Colonic mucosa (tissue), 4 donors: Measurements from ENCODE around the gene DNAH3. TPM values are rescaled to one million over a fixed set of nuclear protein-coding genes. Genes with fewer than 3 reads are reported as not detected.
"Not testable (repeated sequence)": the region's sequence is repeated elsewhere in the genome, so short reads cannot be mapped to it uniquely, and the experiment has no call there.

Experiments
- DNase-seq: peaks from one replicate; pipeline ENCODE4 v3.0.0-alpha.2; 2020
- H3K27ac ChIP-seq: fragments of 200-600 bp; one replicate; pipeline ENCODE4 v1.8.0; 2021
- H3K27me3 ChIP-seq: fragments of 200-600 bp; one replicate; pipeline ENCODE4 v1.8.0; 2021
- H3K36me3 ChIP-seq: fragments of 200-600 bp; one replicate; pipeline ENCODE4 v1.8.0; 2021
- H3K4me1 ChIP-seq: fragments of 200-600 bp; one replicate; pipeline ENCODE4 v1.8.0; 2021; ENCODE audit warnings: mild to moderate bottlenecking
- H3K4me3 ChIP-seq: fragments of 200-600 bp; one replicate; pipeline ENCODE4 v1.8.0; 2021
- H3K9ac ChIP-seq, 2 donors: one replicate each; pipeline ENCODE4 v1.7.0; 2013; ENCODE audit warnings: control low read depth in 2 of 2, low read depth in 2 of 2, low read length in 2 of 2
- H3K9me3 ChIP-seq: fragments of 200-600 bp; one replicate; pipeline ENCODE4 v1.8.0; 2021
- intact Hi-C: fragments of 100-400 bp; cut with DNase I; formaldehyde crosslinking; loops from one replicate; pipeline ENCODE4 v1.14.1; 2022
- total RNA-seq, 2 donors: library from RNA; stranded (reverse); fragmentation: NEBNext Ultra II Directional in 1 of 2; extraction: Animal tissue kit (Norgen Biotek cat#: 25700) in 1 of 2; gene quantifications; one replicate each; pipeline ENCODE4 v1.2.1, GENCODE V29; 2021
- TF ChIP-seq, protein P1 (sequence below): fragments of 200-600 bp; IDR thresholded peaks from one replicate; pipeline ENCODE4 v1.8.0; 2022; ENCODE audit warnings: antibody characterized with exemption, mild to moderate bottlenecking
- donor health status: healthy.
- donor health status: DM: no; HTN: no; CAD: no.
- donor health status: DM: no; HTN: no; CAD: no.

The DNAH3 gene
- total RNA-seq, 2 donors from 2014 or later, result 4.2 to 5.1 TPM

DNA sequence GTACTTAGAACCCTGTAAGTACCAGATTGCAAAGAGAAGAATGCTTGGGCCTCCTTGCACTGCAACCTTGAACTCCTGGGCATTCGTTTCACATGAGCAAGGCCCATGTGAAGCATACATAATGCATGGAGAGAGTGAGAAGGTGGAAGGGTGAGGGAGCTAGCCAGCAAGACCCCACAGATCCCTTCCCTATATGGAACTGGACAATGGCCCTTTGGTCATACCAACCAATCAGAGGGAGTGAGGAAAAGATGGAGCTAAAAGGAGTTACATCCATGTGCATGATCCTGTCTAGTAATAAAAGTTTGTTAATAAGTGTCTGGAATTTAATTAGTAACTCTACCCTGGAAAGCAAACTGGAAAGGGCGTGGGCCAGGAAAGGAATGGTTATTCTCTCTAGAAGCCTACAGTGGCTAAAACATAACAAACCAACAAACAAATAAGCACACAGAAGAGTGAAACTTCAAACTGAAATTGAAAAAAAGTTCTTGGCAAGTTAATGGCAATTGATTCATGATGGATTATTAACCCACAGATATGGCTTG lies 29.6 kb downstream of the DNAH3 start:
- Histone ChIP-seq H3K4me1 (no peaks in the 10 kb centered on the region), H3K27ac (no peak overlapping the region), H3K4me3 (no peak overlapping the region), H3K9ac (no peak overlapping the region), H3K9me3 (no peaks in the 10 kb centered on the region), H3K27me3 (no peaks in the 10 kb centered on the region), H3K36me3 (no peaks in the 10 kb centered on the region)
- DNase-seq, result no peak
- TF ChIP-seq, protein P1, sequence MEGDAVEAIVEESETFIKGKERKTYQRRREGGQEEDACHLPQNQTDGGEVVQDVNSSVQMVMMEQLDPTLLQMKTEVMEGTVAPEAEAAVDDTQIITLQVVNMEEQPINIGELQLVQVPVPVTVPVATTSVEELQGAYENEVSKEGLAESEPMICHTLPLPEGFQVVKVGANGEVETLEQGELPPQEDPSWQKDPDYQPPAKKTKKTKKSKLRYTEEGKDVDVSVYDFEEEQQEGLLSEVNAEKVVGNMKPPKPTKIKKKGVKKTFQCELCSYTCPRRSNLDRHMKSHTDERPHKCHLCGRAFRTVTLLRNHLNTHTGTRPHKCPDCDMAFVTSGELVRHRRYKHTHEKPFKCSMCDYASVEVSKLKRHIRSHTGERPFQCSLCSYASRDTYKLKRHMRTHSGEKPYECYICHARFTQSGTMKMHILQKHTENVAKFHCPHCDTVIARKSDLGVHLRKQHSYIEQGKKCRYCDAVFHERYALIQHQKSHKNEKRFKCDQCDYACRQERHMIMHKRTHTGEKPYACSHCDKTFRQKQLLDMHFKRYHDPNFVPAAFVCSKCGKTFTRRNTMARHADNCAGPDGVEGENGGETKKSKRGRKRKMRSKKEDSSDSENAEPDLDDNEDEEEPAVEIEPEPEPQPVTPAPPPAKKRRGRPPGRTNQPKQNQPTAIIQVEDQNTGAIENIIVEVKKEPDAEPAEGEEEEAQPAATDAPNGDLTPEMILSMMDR, result no peak
- intact Hi-C loops, result no loop called here

DNA sequence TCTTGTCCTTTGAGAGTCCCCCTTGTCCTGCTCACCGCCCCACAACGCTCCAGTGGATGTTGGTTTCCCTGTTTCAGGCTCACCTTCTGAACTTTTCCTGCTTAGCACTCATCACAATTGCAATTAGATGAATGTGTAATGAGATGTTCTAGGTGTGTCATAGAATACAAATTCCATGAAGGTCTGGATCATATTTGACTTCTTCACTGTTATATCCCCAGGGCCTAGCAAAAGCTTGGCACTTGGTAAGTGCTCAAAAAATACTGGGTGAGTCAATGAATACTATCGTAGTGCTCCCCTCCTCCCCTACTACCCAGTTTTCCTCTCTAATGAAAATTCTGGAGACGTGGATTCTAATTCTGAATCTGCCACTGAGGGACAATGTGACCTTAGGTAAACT lies 33.1 kb downstream of the DNAH3 start:
- Histone ChIP-seq H3K4me3 (no peak overlapping the region), H3K9ac (no peak overlapping the region), H3K27ac (no peak overlapping the region), H3K27me3 (no peaks in the 10 kb centered on the region), H3K36me3 (no peaks in the 10 kb centered on the region), H3K4me1 (no peaks in the 10 kb centered on the region), H3K9me3 (no peaks in the 10 kb centered on the region)
- no peak for DNase-seq
- intact Hi-C loops, result no loop called here
- TF ChIP-seq, protein P1, result no peak

DNA sequence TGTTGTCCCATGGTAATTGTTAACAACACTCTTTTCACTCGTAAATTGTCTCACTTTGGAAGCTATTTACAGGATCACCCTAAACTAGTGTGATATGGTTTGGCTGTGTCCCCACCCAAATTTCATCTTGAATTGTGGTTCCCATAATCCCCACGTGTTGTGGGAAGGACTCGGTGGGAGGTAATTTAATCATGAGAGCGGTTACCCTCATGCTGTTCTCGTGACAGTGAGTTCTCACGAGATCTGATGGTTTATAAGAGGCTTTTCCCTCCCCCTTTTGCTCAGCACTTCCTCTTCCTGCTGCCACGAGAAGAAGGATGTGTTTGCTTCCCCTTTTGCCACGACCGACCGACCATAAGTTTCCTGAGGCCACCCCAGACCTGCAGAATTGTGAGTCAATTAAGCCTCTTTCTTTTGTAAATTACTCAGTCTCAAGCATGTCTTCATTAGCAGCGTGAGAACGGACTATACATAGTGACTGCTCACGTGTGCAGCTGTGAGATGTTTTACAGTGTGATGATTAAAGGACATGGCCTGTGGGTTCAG lies 34.4 kb downstream of the DNAH3 start:
- H3K27ac ChIP-seq, result no peak overlapping the region
- H3K4me3 ChIP-seq, result no peak overlapping the region
- intact Hi-C loops, result no loop called here

DNA sequence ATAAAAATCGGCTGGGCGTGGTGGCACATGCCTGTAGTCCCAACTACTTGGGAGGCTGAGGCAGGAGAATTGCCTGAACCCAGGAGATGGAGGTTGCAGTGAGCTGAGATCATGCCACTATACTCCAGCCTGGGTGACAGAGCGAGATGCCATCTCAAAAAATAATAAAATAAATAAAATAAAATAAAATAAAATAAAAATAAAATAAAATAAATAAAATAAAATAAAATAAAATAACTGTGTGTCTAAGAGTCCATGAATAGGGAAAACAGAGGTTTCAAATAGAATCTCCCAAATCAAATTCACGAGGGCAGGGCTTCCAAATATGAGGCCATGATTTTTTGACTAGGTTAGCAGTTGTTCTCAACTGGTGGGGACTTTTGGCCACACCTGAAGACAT lies 35.1 kb downstream of the DNAH3 start:
- H3K4me3 ChIP-seq, intact Hi-C loops, H3K4me1 ChIP-seq, H3K9ac ChIP-seq, H3K27me3 ChIP-seq, H3K36me3 ChIP-seq, DNase-seq, H3K27ac ChIP-seq, H3K9me3 ChIP-seq: not testable (repeated sequence)

More for the DNA sequence above, 34.4 kb downstream of the DNAH3 start:
- TF ChIP-seq, protein P1, result no peak
- no peaks in the 10 kb centered on the region for H3K9me3 ChIP-seq
- H3K36me3 ChIP-seq, result no peaks in the 10 kb centered on the region
- no peaks in the 10 kb centered on the region for H3K27me3 ChIP-seq
- no peak overlapping the region for H3K9ac ChIP-seq
- DNase-seq, result no peak
- no peaks in the 10 kb centered on the region for H3K4me1 ChIP-seq

DNA sequence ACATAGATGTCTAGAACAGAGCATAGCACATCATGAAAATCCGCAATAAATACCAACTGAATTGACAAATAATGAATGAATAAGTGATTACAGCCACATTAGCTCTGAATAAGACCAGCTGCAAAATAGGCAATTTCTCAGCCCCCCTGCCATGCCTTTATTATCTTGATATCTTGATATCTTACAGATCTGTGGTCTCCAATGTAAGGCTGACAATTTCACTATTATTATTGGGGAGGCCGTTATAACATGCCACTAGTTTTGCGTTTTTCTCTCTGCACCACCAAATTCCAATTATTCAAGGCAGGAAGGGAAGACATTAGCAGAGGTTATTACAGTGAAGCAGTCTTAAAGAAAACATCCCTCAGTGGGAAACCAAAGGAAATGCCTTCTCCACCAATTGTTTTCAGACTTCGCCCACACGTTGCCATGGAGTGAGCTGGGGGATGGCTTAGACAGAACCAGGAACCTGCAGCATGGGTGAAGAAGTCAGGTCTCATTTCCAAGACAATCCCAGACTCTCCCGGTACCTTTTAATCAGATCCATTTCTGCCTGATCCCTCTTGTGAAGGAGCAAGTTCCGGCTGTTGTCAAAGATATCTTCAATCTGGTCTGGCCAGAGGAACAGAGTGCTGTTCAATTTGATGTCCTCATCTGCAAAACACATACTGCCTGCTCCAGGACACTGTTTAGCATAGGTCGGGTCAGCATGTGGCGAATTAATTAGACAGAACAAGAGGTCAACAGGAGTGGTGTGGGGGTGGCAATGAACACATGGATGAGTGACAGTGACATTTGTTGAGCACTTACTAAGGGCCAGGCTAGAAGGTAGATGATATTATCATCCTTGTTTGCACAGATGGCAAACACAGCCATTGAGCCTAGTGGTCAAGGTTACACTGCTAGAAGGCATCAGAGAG lies 46.4 kb downstream of the DNAH3 start:
- Histone ChIP-seq H3K4me1 (no peaks in the 10 kb centered on the region), H3K9ac (no peak overlapping the region), H3K9me3 (no peaks in the 10 kb centered on the region), H3K27me3 (no peaks in the 10 kb centered on the region), H3K4me3 (no peak overlapping the region), H3K36me3 (no peaks in the 10 kb centered on the region), H3K27ac (no peak overlapping the region)
- TF ChIP-seq, protein P1, result no peak
- DNase-seq, result no peak
- intact Hi-C loops, result no loop called here
